Neuronal stem cell (in vitro differentiated cells): Measurements from ENCODE around the gene MIA2.

Experiments used
- DNase-seq: peaks from one replicate; pipeline ENCODE4 v3.0.0-alpha.2; 2013; ENCODE audit warnings: low spot score
- H2AFZ ChIP-seq: one replicate; pipeline ENCODE4 v1.6.1; 2013; ENCODE audit warnings: mild to moderate bottlenecking, low read length, inconsistent platforms
- H2AK5ac ChIP-seq: 2 replicates; pipeline ENCODE4 v1.6.1; 2013; ENCODE audit warnings: low read depth, mild to moderate bottlenecking, inconsistent platforms, low read length, moderate library complexity, mixed read lengths
- H2BK120ac ChIP-seq: 2 replicates; pipeline ENCODE4 v1.6.1; 2013; ENCODE audit warnings: low read depth, mild to moderate bottlenecking, inconsistent platforms, low read length, moderate library complexity, mixed read lengths
- H2BK12ac ChIP-seq: one replicate; pipeline ENCODE4 v1.6.1; 2013; ENCODE audit warnings: low read length, inconsistent platforms
- H2BK15ac ChIP-seq: 2 replicates; pipeline ENCODE4 v1.6.1; 2013; ENCODE audit warnings: mild to moderate bottlenecking, low read length, inconsistent platforms, mixed read lengths
- H2BK5ac ChIP-seq: one replicate; pipeline ENCODE4 v1.6.1; 2013; ENCODE audit warnings: inconsistent platforms, mild to moderate bottlenecking, low read length, moderate library complexity
- H3K14ac ChIP-seq: one replicate; pipeline ENCODE4 v1.6.1; 2013; ENCODE audit warnings: low read length, inconsistent platforms
- H3K18ac ChIP-seq: 2 replicates; pipeline ENCODE4 v1.6.1; 2013; ENCODE audit warnings: low read length, inconsistent platforms
- H3K23ac ChIP-seq: 2 replicates; pipeline ENCODE4 v1.6.1; 2013; ENCODE audit warnings: low read depth, mild to moderate bottlenecking, mixed read lengths, low read length, inconsistent platforms; ENCODE audit not compliant: poor library complexity
- H3K27ac ChIP-seq: replicated peaks from 3 replicates; pipeline ENCODE4 v1.5.1; 2013; ENCODE audit warnings: low read length, inconsistent platforms
- H3K27me3 ChIP-seq, 3 experiments: 2 replicates each; pipeline ENCODE4 v1.6.1; 2013; ENCODE audit warnings: low read length in 3 of 3, mild to moderate bottlenecking in 2 of 3, inconsistent platforms in 1 of 3, low read depth in 1 of 3, mixed read lengths in 1 of 3, moderate library complexity in 1 of 3; ENCODE audit not compliant: control insufficient read depth in 3 of 3, insufficient read depth in 3 of 3
- H3K36me3 ChIP-seq, 2 donors: replicated peaks in 1 of 2; 2 replicates each; pipeline ENCODE4 v1.6.1; 2013; ENCODE audit warnings: low read length in 2 of 2; ENCODE audit not compliant: control insufficient read depth in 2 of 2, insufficient read depth in 2 of 2
- H3K4ac ChIP-seq: 2 replicates; pipeline ENCODE4 v1.6.1; 2013; ENCODE audit warnings: inconsistent platforms, mild to moderate bottlenecking, low read length, moderate library complexity
- H3K4me1 ChIP-seq, 2 donors: 1 replicate in 1 of 2; 2 replicates in 1 of 2; pipeline ENCODE4 v1.6.1; 2013; ENCODE audit warnings: low read length in 2 of 2, low read depth in 1 of 2; ENCODE audit not compliant: control insufficient read depth in 2 of 2, insufficient read depth in 1 of 2
- H3K4me2 ChIP-seq: one replicate; pipeline ENCODE4 v1.6.1; 2013; ENCODE audit warnings: mild to moderate bottlenecking, low read length, inconsistent platforms; ENCODE audit not compliant: insufficient read depth, poor library complexity, severe bottlenecking
- H3K4me3 ChIP-seq, 2 donors: 2 replicates each; pipeline ENCODE4 v1.5.1; 2013; ENCODE audit warnings: low read length in 2 of 2, mild to moderate bottlenecking in 2 of 2, inconsistent platforms in 1 of 2, moderate library complexity in 1 of 2
- H3K79me1 ChIP-seq: one replicate; pipeline ENCODE4 v1.6.1; 2013; ENCODE audit warnings: low read depth, mild to moderate bottlenecking, inconsistent platforms, low read length, moderate library complexity
- H3K9ac ChIP-seq: one replicate; pipeline ENCODE4 v1.6.1; 2013; ENCODE audit warnings: mild to moderate bottlenecking, low read depth, low read length, inconsistent platforms; ENCODE audit not compliant: poor library complexity
- H3K9me3 ChIP-seq, 2 donors: replicated peaks in 1 of 2; 2 replicates each; pipeline versions ENCODE3 to v1.6.1; 2013; ENCODE audit warnings: low read length in 2 of 2, mild to moderate bottlenecking in 2 of 2, inconsistent platforms in 1 of 2, low read depth in 1 of 2, mixed read lengths in 1 of 2, moderate library complexity in 1 of 2; ENCODE audit not compliant: control insufficient read depth in 2 of 2, insufficient read depth in 1 of 2
- H4K8ac ChIP-seq: one replicate; pipeline ENCODE4 v1.6.1; 2013; ENCODE audit warnings: low read depth, mild to moderate bottlenecking, inconsistent platforms, low read length, moderate library complexity
- H4K91ac ChIP-seq: one replicate; pipeline ENCODE4 v1.6.1; 2013; ENCODE audit warnings: low read length, low read depth, mild to moderate bottlenecking, inconsistent platforms; ENCODE audit not compliant: poor library complexity
- WGBS, 2 donors: extraction: QIAGEN DNeasy Blood & Tissue Kit; methylation state at CpG; one replicate each; pipeline ENCODE4 v1.1.7; 2013; ENCODE audit warnings: missing lambda C conversion rate in 2 of 2, mixed read lengths in 1 of 2; ENCODE audit not compliant: insufficient read length in 2 of 2, insufficient replicate concordance in 1 of 2; ENCODE audit errors: extremely low coverage in 2 of 2; 5-methylcytosine and 5-hydroxymethylcytosine counted together

Gene MIA2

DNA sequence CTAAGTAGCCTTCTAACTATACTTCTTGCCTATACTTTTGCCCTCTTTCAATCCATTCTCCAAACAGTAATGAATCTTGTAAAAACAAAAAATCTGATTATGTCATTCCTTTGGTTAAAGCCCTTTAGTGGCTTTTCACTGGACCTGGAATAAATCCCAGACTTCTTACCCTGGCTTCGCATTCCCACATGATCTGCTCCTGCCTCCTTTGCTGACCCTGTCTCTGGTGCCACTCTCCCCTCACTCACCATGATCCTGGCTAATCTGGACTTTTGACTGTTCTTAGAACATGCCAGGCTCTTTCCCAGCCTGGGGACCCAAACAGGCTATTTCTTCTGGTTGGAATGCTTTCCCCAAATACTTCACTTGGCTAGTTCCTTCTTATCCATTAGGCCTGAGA lies 7.9 kb downstream of the MIA2 start:
- no peak overlapping the region for H3K23ac ChIP-seq
- H2BK12ac ChIP-seq: peak overlapping the region; percentile 14
- H4K8ac ChIP-seq: no peak overlapping the region
- no peak overlapping the region for H2AFZ ChIP-seq
- H3K4ac ChIP-seq: no peak overlapping the region
- H4K91ac ChIP-seq: no peak overlapping the region
- no peak overlapping the region for H2BK120ac ChIP-seq
- no peak overlapping the region for H3K27ac ChIP-seq
- H2BK5ac ChIP-seq: no peak overlapping the region
- no peaks in the 10 kb centered on the region for H3K36me3 ChIP-seq
- no peaks in the 10 kb centered on the region for H3K9me3 ChIP-seq
- no CpG with 5 or more reads among the region's 1 CpG for WGBS, 2 donors
- peaks cover 0 to 4% (median 0%) of the 10 kb centered on the region in 3 experiments for H3K27me3 ChIP-seq
- H2BK15ac ChIP-seq: no peak overlapping the region
- H3K79me1 ChIP-seq: peaks cover 2% of the 10 kb centered on the region
- no peak overlapping the region for H3K18ac ChIP-seq
- no peak overlapping the region for H3K4me2 ChIP-seq
- H2AK5ac ChIP-seq: no peak overlapping the region
- H3K4me3 ChIP-seq: no peak overlapping the region
- H3K9ac ChIP-seq: no peak overlapping the region
- no peak for DNase-seq
- H3K4me1 ChIP-seq: no peaks in the 10 kb centered on the region
- no peak overlapping the region for H3K14ac ChIP-seq

GRCh38 chr14:39243831-39244230 lies 10.1 kb downstream of the MIA2 start:
- H3K9ac ChIP-seq: no peak overlapping the region
- H3K23ac ChIP-seq: no peak overlapping the region
- no peaks in the 10 kb centered on the region for H3K9me3 ChIP-seq
- H4K8ac ChIP-seq: no peak overlapping the region
- no peaks in the 10 kb centered on the region for H3K4me1 ChIP-seq
- no peak overlapping the region for H3K14ac ChIP-seq
- H3K18ac ChIP-seq: no peak overlapping the region
- H2AK5ac ChIP-seq: no peak overlapping the region
- no peak overlapping the region for H4K91ac ChIP-seq
- H3K27me3 ChIP-seq: peaks cover 0 to 4% (median 0%) of the 10 kb centered on the region in 3 experiments
- H3K36me3 ChIP-seq: no peaks in the 10 kb centered on the region
- no peak overlapping the region for H2BK5ac ChIP-seq
- no CpG with 5 or more reads among the region's 3 CpGs for WGBS, 2 donors
- peaks cover 2% of the 10 kb centered on the region for H3K79me1 ChIP-seq
- H2BK12ac ChIP-seq: no peak overlapping the region
- H2AFZ ChIP-seq: no peak overlapping the region
- DNase-seq: no peak
- no peak overlapping the region for H3K4ac ChIP-seq
- H3K27ac ChIP-seq: no peak overlapping the region
- H3K4me3 ChIP-seq: no peak overlapping the region
- H3K4me2 ChIP-seq: no peak overlapping the region
- H2BK120ac ChIP-seq: no peak overlapping the region
- H2BK15ac ChIP-seq: no peak overlapping the region

GRCh38 chr14:39246618-39247017 lies 12.9 kb downstream of the MIA2 start:
- Histone ChIP-seq H4K91ac (no peak overlapping the region), H3K9me3 (no peaks in the 10 kb centered on the region), H4K8ac (no peak overlapping the region), H3K27ac (no peak overlapping the region), H3K18ac (no peak overlapping the region), H3K9ac (no peak overlapping the region), H3K4ac (no peak overlapping the region), H2AK5ac (no peak overlapping the region), H2BK5ac (no peak overlapping the region), H3K36me3 (no peaks in the 10 kb centered on the region), H3K14ac (no peak overlapping the region), H2BK15ac (no peak overlapping the region), H2BK12ac (no peak overlapping the region), H3K4me3 (no peak overlapping the region), H3K27me3 (no peaks in the 10 kb centered on the region), H3K4me2 (no peak overlapping the region), H3K4me1 (no peaks in the 10 kb centered on the region), H2BK120ac (no peak overlapping the region), H3K79me1 (no peaks in the 10 kb centered on the region), H3K23ac (no peak overlapping the region), H2AFZ (no peak overlapping the region)
- no peak for DNase-seq
- WGBS, 2 donors: 100% methylated on average over 1 of the region's 1 CpG; no CpG with 5 or more reads in 1 of the 2 donors

- DNase-seq: no peak
- H3K14ac ChIP-seq: no peak overlapping the region
- no peak overlapping the region for H3K4ac ChIP-seq
- H3K23ac ChIP-seq: no peak overlapping the region
- no peak overlapping the region for H3K27ac ChIP-seq
- no peak overlapping the region for H4K8ac ChIP-seq
- H3K27me3 ChIP-seq: no peaks in the 10 kb centered on the region
- no peak overlapping the region for H3K4me3 ChIP-seq
- no peak overlapping the region for H3K9ac ChIP-seq
- H3K4me1 ChIP-seq: no peaks in the 10 kb centered on the region
- H2BK5ac ChIP-seq: no peak overlapping the region
- H3K18ac ChIP-seq: no peak overlapping the region
- H3K9me3 ChIP-seq: no peaks in the 10 kb centered on the region
- no peak overlapping the region for H2AFZ ChIP-seq
- H2AK5ac ChIP-seq: no peak overlapping the region
- no peak overlapping the region for H2BK15ac ChIP-seq
- H2BK12ac ChIP-seq: no peak overlapping the region
- H2BK120ac ChIP-seq: no peak overlapping the region
- no peak overlapping the region for H4K91ac ChIP-seq
- no peak overlapping the region for H3K4me2 ChIP-seq
- no CpG with 5 or more reads among the region's 1 CpG for WGBS, 2 donors
- no peaks in the 10 kb centered on the region for H3K79me1 ChIP-seq
- no peaks in the 10 kb centered on the region for H3K36me3 ChIP-seq
Observed at GRCh38 chr14:39247256-39247655, 13.5 kb downstream of the MIA2 start.
